Heart left ventricle (tissue), 13 donors: ENCODE results near the gene S1PR5.

Experiments used
- POLR2A ChIP-seq, 2 donors: fragments of 450-650 bp; IDR thresholded peaks; one replicate each; pipeline ENCODE4 v1.6.1; 2017; ENCODE audit warnings: antibody characterized with exemption in 2 of 2, mild to moderate bottlenecking in 2 of 2, moderate library complexity in 2 of 2
- TF ChIP-seq, protein P1 (sequence below), 12 donors: fragments of 200-600 bp; sonication (generic) in 4 of 12; IDR thresholded peaks; one replicate each; pipeline versions ENCODE4 v1.5.0 to v1.8.0; 2018 to 2022; ENCODE audit warnings: antibody characterized with exemption in 12 of 12, mild to moderate bottlenecking in 5 of 12
- donor health status: ischemic (EF 13 %, LVEDD 7.1; RV severe dilation, severe dysfunction).
- donor health status: DM: no; HTN: yes; CAD: no.
- donor health status: DM: no; HTN: no; CAD: no.
- donor health status: ischemic (EF 25% LVEDD 6.9; RV normal size, moderate dysfunction).
- donor health status: ischemic (EF 25% LVEDD 5.7; RV mildly dilated, moderate dysfunction).
- donor health status: ischemic (EF 35%, LVEDD 5.7; RV mildly dilated, moderate dysfunction).
- donor health status: nonischemic (EF 11% LVEDD 7.7; RV severe dilation, severe dysfunction).
- donor health status: DM: yes; HTN: yes; CAD: no.
- donor health status: PGD.
- donor health status: ischemic (EF 29% LVEDD 5.4; RV normal size, mild dysfunction).
- donor health status: nonischemic (EF 23%, LVEDD 6.1; RV moderate dilation, normal function).

DNA sequence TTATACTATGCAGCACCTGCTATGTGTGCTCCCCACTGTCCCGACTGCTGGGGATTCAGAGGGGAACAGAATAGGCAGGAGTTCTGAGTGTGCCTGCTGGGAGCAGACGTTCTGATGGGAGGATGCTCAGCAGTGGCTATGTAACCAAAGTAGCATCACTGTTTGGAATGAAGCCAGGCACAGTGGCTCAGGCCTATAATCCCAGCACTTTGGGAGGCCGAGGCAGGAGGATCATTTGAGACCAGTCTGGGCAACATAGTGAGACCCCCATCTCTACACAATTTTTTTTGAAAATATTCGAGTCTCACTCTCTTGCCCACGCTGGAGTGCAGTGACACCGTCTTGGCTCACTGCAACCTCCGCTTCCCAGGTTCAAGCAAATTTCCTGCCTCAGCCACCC, 32.5 kb upstream of the S1PR5 start:
- TF ChIP-seq, protein P1, sequence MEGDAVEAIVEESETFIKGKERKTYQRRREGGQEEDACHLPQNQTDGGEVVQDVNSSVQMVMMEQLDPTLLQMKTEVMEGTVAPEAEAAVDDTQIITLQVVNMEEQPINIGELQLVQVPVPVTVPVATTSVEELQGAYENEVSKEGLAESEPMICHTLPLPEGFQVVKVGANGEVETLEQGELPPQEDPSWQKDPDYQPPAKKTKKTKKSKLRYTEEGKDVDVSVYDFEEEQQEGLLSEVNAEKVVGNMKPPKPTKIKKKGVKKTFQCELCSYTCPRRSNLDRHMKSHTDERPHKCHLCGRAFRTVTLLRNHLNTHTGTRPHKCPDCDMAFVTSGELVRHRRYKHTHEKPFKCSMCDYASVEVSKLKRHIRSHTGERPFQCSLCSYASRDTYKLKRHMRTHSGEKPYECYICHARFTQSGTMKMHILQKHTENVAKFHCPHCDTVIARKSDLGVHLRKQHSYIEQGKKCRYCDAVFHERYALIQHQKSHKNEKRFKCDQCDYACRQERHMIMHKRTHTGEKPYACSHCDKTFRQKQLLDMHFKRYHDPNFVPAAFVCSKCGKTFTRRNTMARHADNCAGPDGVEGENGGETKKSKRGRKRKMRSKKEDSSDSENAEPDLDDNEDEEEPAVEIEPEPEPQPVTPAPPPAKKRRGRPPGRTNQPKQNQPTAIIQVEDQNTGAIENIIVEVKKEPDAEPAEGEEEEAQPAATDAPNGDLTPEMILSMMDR (IDR thresholded peaks at IDR 0.05): no peak
- TF ChIP-seq POLR2A (IDR thresholded peaks at IDR 0.05): no peak
